ENCODE results near the gene OVOL3. TPM values are rescaled to one million over a fixed set of nuclear protein-coding genes. Genes with fewer than 3 reads are reported as not detected.

OVOL3 gene
- total RNA-seq, 4 donors from 2014 or later = not detected

- H3K4me1 ChIP-seq = no peaks in the 10 kb centered on the region
- whole genome bisulfite sequencing = 81% methylated on average over 5 of the region's 5 CpGs
- H3K4me3 ChIP-seq = no peak overlapping the region
- no peaks in the 10 kb centered on the region for H3K9me3 ChIP-seq
- no peaks in the 10 kb centered on the region for H3K36me3 ChIP-seq
- DNase-seq (ENCODE audit: low spot score in 2 of 2) = no peak
- TF ChIP-seq CTCF (IDR thresholded peaks at IDR 0.05) (no peak), EP300 (IDR thresholded peaks at IDR 0.05) (no peak), POLR2A (IDR thresholded peaks at IDR 0.05) (no peak), POLR2AphosphoS5 (IDR thresholded peaks at IDR 0.05) (no peak)
- no peaks in the 10 kb centered on the region for H3K27me3 ChIP-seq
- no peak overlapping the region for H3K27ac ChIP-seq
Observed at GRCh38 chr19:36093146-36093662, 17.7 kb upstream of the OVOL3 start.

GRCh38 chr19:36093687-36094086, 17.3 kb upstream of the OVOL3 start:
- Histone ChIP-seq H3K27ac (no peak overlapping the region), H3K9me3 (no peaks in the 10 kb centered on the region), H3K4me1 (no peaks in the 10 kb centered on the region), H3K36me3 (no peaks in the 10 kb centered on the region), H3K4me3 (no peak overlapping the region), H3K27me3 (no peaks in the 10 kb centered on the region)
- no peak for DNase-seq (ENCODE audit: low spot score in 2 of 2)
- WGBS = 79% methylated on average over 5 of the region's 6 CpGs
- TF ChIP-seq POLR2A (IDR thresholded peaks at IDR 0.05) (no peak), POLR2AphosphoS5 (IDR thresholded peaks at IDR 0.05) (no peak), CTCF (IDR thresholded peaks at IDR 0.05) (no peak), EP300 (IDR thresholded peaks at IDR 0.05) (no peak)

GRCh38 chr19:36097036-36097435, 13.9 kb upstream of the OVOL3 start:
- DNase-seq (ENCODE audit: low spot score in 2 of 2) = no peak
- Histone ChIP-seq H3K4me3 (no peak overlapping the region), H3K27ac (peak overlapping the region; percentile 68), H3K4me1 (peaks cover 23% of the 10 kb centered on the region), H3K36me3 (no peaks in the 10 kb centered on the region), H3K27me3 (no peaks in the 10 kb centered on the region), H3K9me3 (no peaks in the 10 kb centered on the region)
- TF ChIP-seq POLR2AphosphoS5 (IDR thresholded peaks at IDR 0.05) = no peak
- no peak for TF ChIP-seq EP300 (IDR thresholded peaks at IDR 0.05)
- no peak for TF ChIP-seq POLR2A (IDR thresholded peaks at IDR 0.05)
- TF ChIP-seq CTCF (IDR thresholded peaks at IDR 0.05) = no peak
- 73% methylated on average over 6 of the region's 6 CpGs for WGBS

- Histone ChIP-seq H3K4me3 (no peak overlapping the region), H3K27me3 (no peaks in the 10 kb centered on the region), H3K27ac (no peak overlapping the region), H3K36me3 (no peaks in the 10 kb centered on the region), H3K9me3 (no peaks in the 10 kb centered on the region), H3K4me1 (peaks cover 26% of the 10 kb centered on the region)
- no peak for TF ChIP-seq CTCF (IDR thresholded peaks at IDR 0.05)
- TF ChIP-seq EP300 (IDR thresholded peaks at IDR 0.05) = no peak
- TF ChIP-seq POLR2AphosphoS5 (IDR thresholded peaks at IDR 0.05) = no peak
- no peak for TF ChIP-seq POLR2A (IDR thresholded peaks at IDR 0.05)
- DNase-seq (ENCODE audit: low spot score in 2 of 2) = no peak
- 88% methylated on average over 19 of the region's 19 CpGs for WGBS
Observed at GRCh38 chr19:36099166-36099785, 11.7 kb upstream of the OVOL3 start.

- Histone ChIP-seq H3K27ac (peak overlapping the region; percentile 64), H3K4me3 (no peak overlapping the region), H3K27me3 (no peaks in the 10 kb centered on the region), H3K36me3 (no peaks in the 10 kb centered on the region), H3K9me3 (no peaks in the 10 kb centered on the region), H3K4me1 (peaks cover 26% of the 10 kb centered on the region)
- DNase-seq (ENCODE audit: low spot score in 2 of 2) = no peak
- TF ChIP-seq POLR2AphosphoS5 (IDR thresholded peaks at IDR 0.05) = no peak
- no peak for TF ChIP-seq CTCF (IDR thresholded peaks at IDR 0.05)
- no peak for TF ChIP-seq EP300 (IDR thresholded peaks at IDR 0.05)
- 33% methylated on average over 2 of the region's 5 CpGs for WGBS
Observed at GRCh38 chr19:36100476-36100875, 10.5 kb upstream of the OVOL3 start.
